ENCODE measurements around the gene GTPBP10.
A peak's percentile ranks its signal among the peaks of the same experiment; 100 is the strongest.

The GTPBP10 gene

GRCh38 chr7:90391488-90391887 is 45.0 kb downstream of the GTPBP10 start:
- DNase-seq (ENCODE audit: low read depth in 2 of 2) = no peak
- no peak for TF ChIP-seq CTCF (IDR thresholded peaks at IDR 0.05; ENCODE audit: low read depth, low read length)
- H3K4me3 ChIP-seq (replicated peaks in 1 of 2; ENCODE audit: low read depth in 2 of 2, low read length in 2 of 2) = no peak overlapping the region

- no peak for TF ChIP-seq CTCF (IDR thresholded peaks at IDR 0.05; ENCODE audit: low read depth, low read length)
- DNase-seq (ENCODE audit: low read depth in 2 of 2) = no peak
These were observed 49.9 kb downstream of the GTPBP10 start for GRCh38 chr7:90396420-90396819.

GRCh38 chr7:90401989-90402388 is 55.5 kb downstream of the GTPBP10 start:
- no peak for TF ChIP-seq CTCF (IDR thresholded peaks at IDR 0.05; ENCODE audit: low read depth, low read length)
- peak in 1 of 2 donors; percentile 34 for DNase-seq (ENCODE audit: low read depth in 2 of 2)
- no peak overlapping the region for H3K4me3 ChIP-seq (replicated peaks in 1 of 2; ENCODE audit: low read depth in 2 of 2, low read length in 2 of 2)

More at GRCh38 chr7:90396420-90396819, 49.9 kb downstream of the GTPBP10 start:
- no peak overlapping the region for H3K4me3 ChIP-seq (replicated peaks in 1 of 2; ENCODE audit: low read depth in 2 of 2, low read length in 2 of 2)

GRCh38 chr7:90402785-90403173 is 56.3 kb downstream of the GTPBP10 start:
- no peak for TF ChIP-seq CTCF (IDR thresholded peaks at IDR 0.05; ENCODE audit: low read depth, low read length)
- no peak for DNase-seq (ENCODE audit: low read depth in 2 of 2)
- peak overlapping the region; percentile 55 to 78 for H3K4me3 ChIP-seq (replicated peaks in 1 of 2; ENCODE audit: low read depth in 2 of 2, low read length in 2 of 2)

- TF ChIP-seq CTCF (IDR thresholded peaks at IDR 0.05; ENCODE audit: low read depth, low read length) = no peak
- DNase-seq (ENCODE audit: low read depth in 2 of 2) = peak; percentile 98 to 99
These were observed 56.9 kb downstream of the GTPBP10 start, which contains the start of gene CLDN12 for GRCh38 chr7:90403174-90404113. TSS of gene CLDN12 (plus strand) at chr7:90403461. CDS start at chr7:90412677, 9,216 bp downstream.

GRCh38 chr7:90404777-90405176 is 58.3 kb downstream of the GTPBP10 start:
- no peak overlapping the region for H3K4me3 ChIP-seq (replicated peaks in 1 of 2; ENCODE audit: low read depth in 2 of 2, low read length in 2 of 2)
- peak in 1 of 2 donors; percentile 49 for DNase-seq (ENCODE audit: low read depth in 2 of 2)
- TF ChIP-seq CTCF (IDR thresholded peaks at IDR 0.05; ENCODE audit: low read depth, low read length) = no peak

More at GRCh38 chr7:90403174-90404113, 56.9 kb downstream of the GTPBP10 start, which contains the start of gene CLDN12:
- H3K4me3 ChIP-seq (replicated peaks in 1 of 2; ENCODE audit: low read depth in 2 of 2, low read length in 2 of 2) = peak within 1 kb of the TSS; percentile 55 to 78

Measured in cardiac fibroblast (primary cell).